Activated T-helper 1 cell treated with Interleukin-2 at 50 U/mL for 16 hours (primary cell): ENCODE measurements around the gene VPS54.
"Not testable (repeated sequence)": the region's sequence is repeated elsewhere in the genome, so short reads cannot be mapped to it uniquely, and the experiment has no call there.

Experiments used
- DNase-seq: peaks from one replicate; pipeline ENCODE4 v3.0.0-alpha.2; 2020; ENCODE audit warnings: low read depth

Gene VPS54

GRCh38 chr2:63992061-63992685 lies 27.1 kb downstream of the VPS54 start:
- DNase-seq, result no peak

GRCh38 chr2:63991173-63991999 lies 27.8 kb downstream of the VPS54 start:
- DNase-seq, result not testable (repeated sequence)

- no peak for DNase-seq
These were observed 29.2 kb downstream of the VPS54 start for GRCh38 chr2:63990072-63990471.

- DNase-seq, result not testable (repeated sequence)
These were observed 30.3 kb downstream of the VPS54 start for GRCh38 chr2:63988842-63989436.

GRCh38 chr2:63984606-63985359 lies 34.4 kb downstream of the VPS54 start:
- no peak for DNase-seq

- DNase-seq, result no peak
These were observed 35.1 kb downstream of the VPS54 start for GRCh38 chr2:63983986-63984605.

- no peak for DNase-seq
These were observed 36.9 kb downstream of the VPS54 start for GRCh38 chr2:63982335-63982734.

- no peak for DNase-seq
These were observed 37.5 kb downstream of the VPS54 start for GRCh38 chr2:63981702-63982103.

GRCh38 chr2:63980794-63981193 lies 38.4 kb downstream of the VPS54 start:
- DNase-seq, result no peak

- no peak for DNase-seq
These were observed 41.3 kb downstream of the VPS54 start for GRCh38 chr2:63977904-63978303.

- no peak for DNase-seq
These were observed 43.1 kb downstream of the VPS54 start for GRCh38 chr2:63976125-63976510.

- DNase-seq, result no peak
These were observed 43.6 kb downstream of the VPS54 start for GRCh38 chr2:63975437-63976124.

- DNase-seq, result not testable (repeated sequence)
These were observed 44.2 kb downstream of the VPS54 start for GRCh38 chr2:63975036-63975435.

- no peak for DNase-seq
These were observed 57.0 kb downstream of the VPS54 start for GRCh38 chr2:63962186-63962585.

- no peak for DNase-seq
These were observed 68.8 kb downstream of the VPS54 start for GRCh38 chr2:63950414-63950813.

- DNase-seq, result no peak
These were observed 76.4 kb downstream of the VPS54 start for GRCh38 chr2:63942788-63943187.

- DNase-seq, result not testable (repeated sequence)
These were observed 87.1 kb downstream of the VPS54 start for GRCh38 chr2:63932104-63932503.

GRCh38 chr2:63926815-63927214 lies 92.4 kb downstream of the VPS54 start:
- no peak for DNase-seq

- no peak for DNase-seq
These were observed 104.9 kb downstream of the VPS54 start for GRCh38 chr2:63914311-63914710.

- DNase-seq, result no peak
These were observed 116.2 kb downstream of the VPS54 start for GRCh38 chr2:63903003-63903402.

GRCh38 chr2:63902149-63902548 lies 117.1 kb downstream of the VPS54 start:
- no peak for DNase-seq
